Neuronal stem cell (in vitro differentiated cells): Measurements from ENCODE around the gene IGF2R.
A peak's percentile ranks its signal among the peaks of the same experiment; 100 is the strongest.

Source experiments
- DNase-seq: peaks from one replicate; pipeline ENCODE4 v3.0.0-alpha.2; 2013; ENCODE audit warnings: low spot score
- H2AFZ ChIP-seq: one replicate; pipeline ENCODE4 v1.6.1; 2013; ENCODE audit warnings: mild to moderate bottlenecking, low read length, inconsistent platforms
- H2AK5ac ChIP-seq: 2 replicates; pipeline ENCODE4 v1.6.1; 2013; ENCODE audit warnings: low read depth, mild to moderate bottlenecking, inconsistent platforms, low read length, moderate library complexity, mixed read lengths
- H2BK120ac ChIP-seq: 2 replicates; pipeline ENCODE4 v1.6.1; 2013; ENCODE audit warnings: low read depth, mild to moderate bottlenecking, inconsistent platforms, low read length, moderate library complexity, mixed read lengths
- H2BK12ac ChIP-seq: one replicate; pipeline ENCODE4 v1.6.1; 2013; ENCODE audit warnings: low read length, inconsistent platforms
- H2BK15ac ChIP-seq: 2 replicates; pipeline ENCODE4 v1.6.1; 2013; ENCODE audit warnings: mild to moderate bottlenecking, low read length, inconsistent platforms, mixed read lengths
- H2BK5ac ChIP-seq: one replicate; pipeline ENCODE4 v1.6.1; 2013; ENCODE audit warnings: inconsistent platforms, mild to moderate bottlenecking, low read length, moderate library complexity
- H3K14ac ChIP-seq: one replicate; pipeline ENCODE4 v1.6.1; 2013; ENCODE audit warnings: low read length, inconsistent platforms
- H3K18ac ChIP-seq: 2 replicates; pipeline ENCODE4 v1.6.1; 2013; ENCODE audit warnings: low read length, inconsistent platforms
- H3K23ac ChIP-seq: 2 replicates; pipeline ENCODE4 v1.6.1; 2013; ENCODE audit warnings: low read depth, mild to moderate bottlenecking, mixed read lengths, low read length, inconsistent platforms; ENCODE audit not compliant: poor library complexity
- H3K27ac ChIP-seq: replicated peaks from 3 replicates; pipeline ENCODE4 v1.5.1; 2013; ENCODE audit warnings: low read length, inconsistent platforms
- H3K27me3 ChIP-seq, 3 experiments: 2 replicates each; pipeline ENCODE4 v1.6.1; 2013; ENCODE audit warnings: low read length in 3 of 3, mild to moderate bottlenecking in 2 of 3, inconsistent platforms in 1 of 3, low read depth in 1 of 3, mixed read lengths in 1 of 3, moderate library complexity in 1 of 3; ENCODE audit not compliant: control insufficient read depth in 3 of 3, insufficient read depth in 3 of 3
- H3K36me3 ChIP-seq, 2 donors: replicated peaks in 1 of 2; 2 replicates each; pipeline ENCODE4 v1.6.1; 2013; ENCODE audit warnings: low read length in 2 of 2; ENCODE audit not compliant: control insufficient read depth in 2 of 2, insufficient read depth in 2 of 2
- H3K4ac ChIP-seq: 2 replicates; pipeline ENCODE4 v1.6.1; 2013; ENCODE audit warnings: inconsistent platforms, mild to moderate bottlenecking, low read length, moderate library complexity
- H3K4me1 ChIP-seq, 2 donors: 1 replicate in 1 of 2; 2 replicates in 1 of 2; pipeline ENCODE4 v1.6.1; 2013; ENCODE audit warnings: low read length in 2 of 2, low read depth in 1 of 2; ENCODE audit not compliant: control insufficient read depth in 2 of 2, insufficient read depth in 1 of 2
- H3K4me2 ChIP-seq: one replicate; pipeline ENCODE4 v1.6.1; 2013; ENCODE audit warnings: mild to moderate bottlenecking, low read length, inconsistent platforms; ENCODE audit not compliant: insufficient read depth, poor library complexity, severe bottlenecking
- H3K4me3 ChIP-seq, 2 donors: 2 replicates each; pipeline ENCODE4 v1.5.1; 2013; ENCODE audit warnings: low read length in 2 of 2, mild to moderate bottlenecking in 2 of 2, inconsistent platforms in 1 of 2, moderate library complexity in 1 of 2
- H3K79me1 ChIP-seq: one replicate; pipeline ENCODE4 v1.6.1; 2013; ENCODE audit warnings: low read depth, mild to moderate bottlenecking, inconsistent platforms, low read length, moderate library complexity
- H3K9ac ChIP-seq: one replicate; pipeline ENCODE4 v1.6.1; 2013; ENCODE audit warnings: mild to moderate bottlenecking, low read depth, low read length, inconsistent platforms; ENCODE audit not compliant: poor library complexity
- H3K9me3 ChIP-seq, 2 donors: replicated peaks in 1 of 2; 2 replicates each; pipeline versions ENCODE3 to v1.6.1; 2013; ENCODE audit warnings: low read length in 2 of 2, mild to moderate bottlenecking in 2 of 2, inconsistent platforms in 1 of 2, low read depth in 1 of 2, mixed read lengths in 1 of 2, moderate library complexity in 1 of 2; ENCODE audit not compliant: control insufficient read depth in 2 of 2, insufficient read depth in 1 of 2
- H4K8ac ChIP-seq: one replicate; pipeline ENCODE4 v1.6.1; 2013; ENCODE audit warnings: low read depth, mild to moderate bottlenecking, inconsistent platforms, low read length, moderate library complexity
- H4K91ac ChIP-seq: one replicate; pipeline ENCODE4 v1.6.1; 2013; ENCODE audit warnings: low read length, low read depth, mild to moderate bottlenecking, inconsistent platforms; ENCODE audit not compliant: poor library complexity
- WGBS, 2 donors: extraction: QIAGEN DNeasy Blood & Tissue Kit; methylation state at CpG; one replicate each; pipeline ENCODE4 v1.1.7; 2013; ENCODE audit warnings: missing lambda C conversion rate in 2 of 2, mixed read lengths in 1 of 2; ENCODE audit not compliant: insufficient read length in 2 of 2, insufficient replicate concordance in 1 of 2; ENCODE audit errors: extremely low coverage in 2 of 2; 5-methylcytosine and 5-hydroxymethylcytosine counted together

Gene IGF2R

GRCh38 chr6:160013987-160014868, 45.3 kb downstream of the IGF2R start:
- Histone ChIP-seq H3K9me3 (peaks cover 5 to 6% of the 10 kb centered on the region in 2 donors), H3K27me3 (no peaks in the 10 kb centered on the region), H2AFZ (no peak overlapping the region), H3K27ac (no peak overlapping the region), H3K36me3 (peaks cover 26 to 93% of the 10 kb centered on the region in 2 donors), H3K9ac (no peak overlapping the region), H3K14ac (no peak overlapping the region), H2AK5ac (no peak overlapping the region), H3K18ac (no peak overlapping the region), H3K79me1 (peaks cover 3% of the 10 kb centered on the region), H4K8ac (no peak overlapping the region), H3K4me1 (no peaks in the 10 kb centered on the region), H2BK120ac (no peak overlapping the region), H2BK12ac (no peak overlapping the region), H4K91ac (no peak overlapping the region), H2BK15ac (no peak overlapping the region), H3K23ac (no peak overlapping the region), H3K4me3 (no peak overlapping the region), H3K4ac (no peak overlapping the region), H2BK5ac (no peak overlapping the region), H3K4me2 (no peak overlapping the region)
- no CpG with 5 or more reads among the region's 4 CpGs for WGBS, 2 donors
- no peak for DNase-seq

GRCh38 chr6:160014869-160015182, 45.9 kb downstream of the IGF2R start:
- H2BK12ac ChIP-seq: no peak overlapping the region
- H4K91ac ChIP-seq: no peak overlapping the region
- no peaks in the 10 kb centered on the region for H3K27me3 ChIP-seq
- no peak overlapping the region for H3K4me2 ChIP-seq
- no peak overlapping the region for H2BK15ac ChIP-seq
- H3K4ac ChIP-seq: no peak overlapping the region
- H3K18ac ChIP-seq: no peak overlapping the region
- peaks cover 26 to 93% of the 10 kb centered on the region in 2 donors for H3K36me3 ChIP-seq
- no peaks in the 10 kb centered on the region for H3K4me1 ChIP-seq
- no peak overlapping the region for H3K4me3 ChIP-seq
- H3K14ac ChIP-seq: no peak overlapping the region
- no peak overlapping the region for H2AFZ ChIP-seq
- no peak overlapping the region for H3K27ac ChIP-seq
- peaks cover 7 to 8% of the 10 kb centered on the region in 2 donors for H3K9me3 ChIP-seq
- no peak overlapping the region for H2BK5ac ChIP-seq
- no peak overlapping the region for H3K23ac ChIP-seq
- WGBS, 2 donors: no CpG with 5 or more reads among the region's 2 CpGs
- H3K79me1 ChIP-seq: peaks cover 3% of the 10 kb centered on the region
- no peak overlapping the region for H4K8ac ChIP-seq
- no peak for DNase-seq
- no peak overlapping the region for H3K9ac ChIP-seq
- H2AK5ac ChIP-seq: no peak overlapping the region
- H2BK120ac ChIP-seq: no peak overlapping the region

GRCh38 chr6:160015778-160016684, 47.1 kb downstream of the IGF2R start:
- Histone ChIP-seq H3K9ac (peak overlapping the region; percentile 2), H2BK12ac (no peak overlapping the region), H3K14ac (no peak overlapping the region), H2BK120ac (no peak overlapping the region), H3K4me2 (no peak overlapping the region), H2AK5ac (no peak overlapping the region), H3K9me3 (peaks cover 7 to 8% of the 10 kb centered on the region in 2 donors), H4K91ac (no peak overlapping the region), H3K36me3 (peaks cover 20 to 87% of the 10 kb centered on the region in 2 donors), H2BK15ac (no peak overlapping the region), H4K8ac (no peak overlapping the region), H3K23ac (no peak overlapping the region), H2BK5ac (no peak overlapping the region), H3K79me1 (peaks cover 3% of the 10 kb centered on the region), H3K4ac (no peak overlapping the region), H3K18ac (no peak overlapping the region), H2AFZ (no peak overlapping the region), H3K27me3 (no peaks in the 10 kb centered on the region), H3K4me3 (peak overlapping the region in 1 of 2 donors; percentile 26), H3K4me1 (no peaks in the 10 kb centered on the region), H3K27ac (no peak overlapping the region)
- DNase-seq: no peak
- no CpG with 5 or more reads among the region's 10 CpGs for WGBS, 2 donors

GRCh38 chr6:160022101-160022500, 53.2 kb downstream of the IGF2R start:
- Histone ChIP-seq H2BK12ac (no peak overlapping the region), H3K4me1 (no peaks in the 10 kb centered on the region), H3K18ac (no peak overlapping the region), H3K14ac (no peak overlapping the region), H3K4me2 (no peak overlapping the region), H2AFZ (no peak overlapping the region), H3K23ac (no peak overlapping the region), H3K4ac (no peak overlapping the region), H3K36me3 (peaks cover 12 to 84% of the 10 kb centered on the region in 2 donors), H2BK120ac (no peak overlapping the region), H3K9ac (no peak overlapping the region), H2BK5ac (no peak overlapping the region), H4K8ac (no peak overlapping the region), H3K79me1 (peaks cover 2% of the 10 kb centered on the region), H3K27ac (no peak overlapping the region), H3K27me3 (no peaks in the 10 kb centered on the region), H4K91ac (no peak overlapping the region), H2AK5ac (no peak overlapping the region), H3K9me3 (peaks cover 2% of the 10 kb centered on the region in 2 donors), H2BK15ac (no peak overlapping the region), H3K4me3 (no peak overlapping the region)
- DNase-seq: no peak
- WGBS, 2 donors: no CpG with 5 or more reads among the region's 1 CpG
